Cardiac septum (tissue), 1 donor: ENCODE measurements around the gene CDH20. TPM values are rescaled to one million over a fixed set of nuclear protein-coding genes. Genes with fewer than 3 reads are reported as not detected.

Experiments used
- DNase-seq: peaks from one replicate; pipeline ENCODE4 v3.0.0-alpha.2; 2020; ENCODE audit warnings: low spot score
- intact Hi-C: fragments of 100-400 bp; cut with DNase I; formaldehyde crosslinking; loops from one replicate; pipeline ENCODE4 v1.14.0; 2022
- total RNA-seq: library from RNA; stranded (reverse); fragmentation: NEBNext Ultra II Directional; extraction: Animal tissue kit (Norgen Biotek cat#: 25700); gene quantifications from one replicate; pipeline ENCODE4 v1.2.1, GENCODE V29; 2021
- donor health status: DM: no; HTN: no; CAD: no.

CDH20 gene
- total RNA-seq, 1 donor from 2014 or later: 0.08 TPM

- DNase-seq: no peak
- intact Hi-C loops: no loop called here
These were observed 80.2 kb downstream of the CDH20 start for GRCh38 chr18:61413396-61413795.

DNA sequence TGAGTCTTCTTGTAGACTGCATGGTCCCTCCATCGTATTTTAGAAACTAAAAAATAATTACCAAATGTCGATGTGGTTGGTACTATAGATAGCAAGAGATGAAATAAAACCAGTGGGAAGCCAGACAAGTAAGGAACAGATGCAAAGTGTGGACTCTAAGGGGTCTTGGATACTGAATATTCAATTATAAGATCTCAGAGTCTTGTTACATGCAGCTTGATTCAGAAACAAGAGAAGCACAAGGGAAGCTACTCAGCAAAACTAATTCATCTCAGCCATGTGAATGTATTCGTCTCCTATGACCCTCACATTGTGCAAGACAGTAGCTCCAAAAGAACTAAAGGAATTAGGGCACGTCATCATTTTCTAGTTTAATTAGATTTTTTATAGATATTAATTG lies 80.9 kb downstream of the CDH20 start:
- DNase-seq: no peak
- intact Hi-C loops: no loop called here

GRCh38 chr18:61419763-61420162 lies 86.5 kb downstream of the CDH20 start:
- DNase-seq: no peak
- intact Hi-C loops: no loop called here

GRCh38 chr18:61420218-61420885 lies 87.1 kb downstream of the CDH20 start:
- no peak for DNase-seq
- intact Hi-C loops: no loop called here

GRCh38 chr18:61426492-61427053 lies 93.3 kb downstream of the CDH20 start:
- intact Hi-C loops: no loop called here
- no peak for DNase-seq

DNA sequence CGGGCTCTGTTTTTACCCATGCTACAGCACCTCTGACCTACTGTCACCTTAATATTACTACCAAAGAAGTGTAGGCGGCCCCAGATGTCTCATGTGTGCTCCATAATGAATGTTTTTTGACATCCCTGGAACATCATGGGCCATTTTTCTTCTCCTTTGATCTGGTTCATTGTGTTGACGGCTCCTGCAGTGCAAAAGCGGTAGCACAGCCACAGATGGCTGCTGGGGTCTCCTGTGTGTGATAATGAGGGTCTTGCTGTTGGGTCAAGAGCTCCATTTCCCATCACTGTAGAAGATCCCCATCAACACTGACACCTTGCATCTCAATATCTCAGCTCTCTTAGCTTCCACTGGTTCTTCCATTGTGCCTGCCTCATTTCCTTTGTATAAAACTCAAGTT lies 95.0 kb downstream of the CDH20 start:
- intact Hi-C loops: no loop called here
- no peak for DNase-seq

DNA sequence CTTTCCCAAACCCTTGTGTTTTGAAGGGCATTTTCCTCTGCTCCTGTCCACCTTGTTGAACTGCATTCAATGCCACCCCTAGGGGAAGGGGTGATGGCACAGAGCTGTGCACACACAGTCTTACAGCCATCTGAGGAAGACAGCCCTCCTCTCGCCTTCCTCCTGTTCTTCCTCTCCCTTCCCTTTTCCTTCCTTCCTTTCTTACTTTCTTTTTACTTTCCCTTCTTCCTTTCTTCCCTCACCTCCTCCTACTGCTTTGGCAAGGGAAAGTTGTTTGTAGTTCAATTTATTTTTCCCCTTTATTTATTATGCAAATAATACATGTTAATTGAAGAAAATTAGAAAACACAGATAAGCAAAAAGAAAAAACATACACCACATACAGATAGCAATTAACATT lies 99.4 kb downstream of the CDH20 start:
- intact Hi-C loops: no loop called here
- DNase-seq: no peak

DNA sequence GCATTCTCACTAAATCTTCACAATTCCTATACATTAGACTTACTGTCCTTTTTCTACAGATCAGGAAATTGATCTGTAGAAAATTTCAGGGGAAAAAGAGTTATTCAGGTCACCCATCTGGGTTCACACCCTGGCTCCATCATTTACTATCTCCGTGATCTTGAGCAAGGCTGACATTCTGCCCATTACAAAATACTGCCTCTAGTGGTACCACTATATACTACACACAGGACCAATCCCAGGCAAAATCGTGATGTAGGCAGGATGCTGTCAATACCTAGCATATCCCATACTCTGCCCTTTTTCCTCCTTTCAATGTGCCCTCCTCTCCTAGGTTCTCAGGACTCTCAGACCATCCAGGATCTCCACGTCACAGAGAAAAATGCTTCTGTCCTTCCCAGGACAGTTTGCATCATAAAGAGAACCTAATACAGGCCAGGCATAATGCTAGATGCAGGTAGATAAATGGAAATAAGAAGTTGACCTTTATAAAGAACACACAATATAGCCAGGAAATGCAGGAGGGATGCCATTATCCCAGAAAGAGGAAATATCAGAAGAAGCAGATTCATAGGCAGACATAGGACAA lies 101.9 kb downstream of the CDH20 start:
- intact Hi-C loops: no loop called here
- DNase-seq: no peak

- no peak for DNase-seq
- intact Hi-C loops: no loop called here
These were observed 110.0 kb downstream of the CDH20 start for GRCh38 chr18:61443081-61443725.

GRCh38 chr18:61448316-61448715 lies 115.1 kb downstream of the CDH20 start:
- no peak for DNase-seq
- intact Hi-C loops: no loop called here

GRCh38 chr18:61459896-61460648 lies 126.8 kb downstream of the CDH20 start:
- DNase-seq: no peak
- intact Hi-C loops: no loop called here

- intact Hi-C loops: no loop called here
- no peak for DNase-seq
These were observed 131.4 kb downstream of the CDH20 start for GRCh38 chr18:61464551-61465142.

GRCh38 chr18:61466736-61467135 lies 133.5 kb downstream of the CDH20 start:
- no peak for DNase-seq
- intact Hi-C loops: no loop called here

GRCh38 chr18:61470031-61470674 lies 136.9 kb downstream of the CDH20 start:
- intact Hi-C loops: no loop called here
- no peak for DNase-seq

DNA sequence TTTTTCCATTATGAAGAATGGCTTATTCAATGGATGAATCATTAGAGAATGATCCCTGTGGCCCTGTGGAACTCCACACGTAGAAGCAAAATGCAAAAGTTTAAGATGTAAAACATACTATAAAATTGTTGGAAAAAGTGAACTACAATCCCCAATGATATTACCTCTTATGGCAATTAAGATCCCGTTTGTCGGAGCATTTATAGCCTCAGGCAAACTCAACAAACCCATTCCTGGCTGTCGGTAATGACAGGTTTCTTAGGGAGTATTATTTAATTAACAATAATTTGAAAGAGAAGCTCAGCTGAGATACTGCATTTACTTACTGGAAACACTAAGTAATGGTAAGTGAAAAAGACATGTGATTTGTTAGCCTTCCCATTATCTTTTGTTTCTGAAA lies 138.3 kb downstream of the CDH20 start:
- no peak for DNase-seq
- intact Hi-C loops: no loop called here

- no peak for DNase-seq
These were observed 138.7 kb downstream of the CDH20 start for GRCh38 chr18:61471942-61472341.

GRCh38 chr18:61474341-61474740 lies 141.1 kb downstream of the CDH20 start:
- no peak for DNase-seq
- intact Hi-C loops: no loop called here

More at GRCh38 chr18:61471942-61472341, 138.7 kb downstream of the CDH20 start:
- intact Hi-C loops: no loop called here

GRCh38 chr18:61474918-61475317 lies 141.7 kb downstream of the CDH20 start:
- intact Hi-C loops: no loop called here
- no peak for DNase-seq

DNA sequence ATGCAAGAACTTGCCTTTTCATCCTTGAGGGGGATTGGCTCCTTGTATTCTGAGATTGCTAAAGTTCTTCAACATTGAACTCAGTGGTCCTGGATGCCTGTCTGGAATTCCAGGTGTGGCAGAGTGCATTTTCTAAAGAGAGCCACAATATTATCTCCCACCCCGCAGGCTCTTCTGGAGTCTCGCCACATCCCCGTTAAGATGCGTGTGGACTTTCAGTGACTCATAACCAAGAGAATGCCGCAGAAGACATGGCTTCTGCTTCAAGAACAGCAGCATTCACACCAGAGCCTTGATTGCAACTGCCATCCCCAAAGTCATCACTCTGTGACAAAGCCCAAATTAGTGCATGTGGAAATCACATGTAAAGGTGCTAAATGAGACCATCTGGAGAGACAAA lies 142.7 kb downstream of the CDH20 start:
- DNase-seq: no peak
- intact Hi-C loops: no loop called here
